Endothelial cell of umbilical vein (primary cell): ENCODE data around the gene ALS2. TPM values are rescaled to one million over a fixed set of nuclear protein-coding genes. Genes with fewer than 3 reads are reported as not detected.

Experiments
- BruUV-seq: library from RNA; stranded (reverse); fragments of 400-500 nt; replicated peaks from 2 replicates; lab custom pipeline; 2021; lab: Mats Ljungman, UMichigan
- CTCF ChIA-PET: fragments of 300-600, 350-600 bp; sonication (Branson Sonifier 250); formaldehyde crosslinking; loops from one replicate; lab custom pipeline; 2021; ENCODE audit warnings: antibody characterized with exemption, inconsistent platforms; lab: Charles Lee
- POLR2A ChIA-PET: fragments of 300-600, 350-600 bp; sonication (Branson Sonifier 250); formaldehyde crosslinking; loops from one replicate; lab custom pipeline; 2021; ENCODE audit warnings: antibody characterized with exemption, inconsistent platforms; lab: Charles Lee
- DNase-seq: peaks from one replicate; pipeline ENCODE4 v3.0.0-alpha.2; 2011; ENCODE audit warnings: low read depth, low spot score
- FAIRE-seq: peaks from 2 replicates; lab custom pipeline; 2011; peaks lifted over from hg19 to GRCh38; lab: Jason Lieb, UNC
- H2AFZ ChIP-seq: 2 replicates; pipeline ENCODE4 v1.6.0; 2012; ENCODE audit warnings: low read depth, low read length, control low read depth, inconsistent platforms
- H3K27ac ChIP-seq: 2 replicates; pipeline ENCODE4 v1.5.1; 2011; ENCODE audit warnings: low read depth, mild to moderate bottlenecking, control low read depth, low read length, moderate library complexity; ENCODE audit not compliant: insufficient read depth
- H3K27me3 ChIP-seq, 2 experiments: 2 replicates each; pipeline versions ENCODE4 v1.6.0 to v1.6.1; 2011; ENCODE audit warnings: low read length in 2 of 2, mixed read lengths in 1 of 2; ENCODE audit not compliant: control insufficient read depth in 2 of 2, insufficient read depth in 2 of 2
- H3K36me3 ChIP-seq, 2 experiments: 2 replicates in 1 of 2; 3 replicates in 1 of 2; pipeline ENCODE4 v1.5.1; 2011; ENCODE audit warnings: low read length in 2 of 2, mild to moderate bottlenecking in 1 of 2, moderate library complexity in 1 of 2; ENCODE audit not compliant: control insufficient read depth in 2 of 2, insufficient read depth in 2 of 2; ENCODE audit errors: extremely low read depth in 1 of 2
- H3K4me1 ChIP-seq: 3 replicates; pipeline ENCODE4 v1.5.1; 2011; ENCODE audit warnings: mild to moderate bottlenecking, low read length; ENCODE audit not compliant: control insufficient read depth, insufficient read depth; ENCODE audit errors: extremely low read depth
- H3K4me2 ChIP-seq: 2 replicates; pipeline ENCODE4 v1.6.1; 2011; ENCODE audit warnings: low read length, control low read depth, mixed read lengths; ENCODE audit not compliant: insufficient read depth
- H3K4me3 ChIP-seq, 3 experiments: fragments of 200-600 bp in 1 of 3; sonication (generic), shearing (Covaris generic) in 1 of 3; replicated peaks in 1 of 3; 2 replicates each; pipeline ENCODE4 v1.5.1; 2011 to 2016; ENCODE audit warnings: control low read depth in 3 of 3, low read length in 3 of 3, mild to moderate bottlenecking in 2 of 3, inconsistent platforms in 1 of 3, low read depth in 1 of 3, moderate library complexity in 1 of 3; ENCODE audit not compliant: insufficient read depth in 1 of 3
- H3K79me2 ChIP-seq: 2 replicates; pipeline ENCODE4 v1.6.0; 2012; ENCODE audit warnings: low read length, inconsistent platforms; ENCODE audit not compliant: control insufficient read depth, insufficient read depth
- H3K9ac ChIP-seq: replicated peaks from 2 replicates; pipeline ENCODE3; 2011; ENCODE audit warnings: low read length, control low read depth; ENCODE audit not compliant: insufficient read depth; ENCODE audit errors: extremely low read depth
- H3K9me1 ChIP-seq: replicated peaks from 3 replicates; pipeline ENCODE4 v1.6.0; 2011; ENCODE audit warnings: mild to moderate bottlenecking, low read length; ENCODE audit not compliant: control insufficient read depth, insufficient read depth; ENCODE audit errors: extremely low read depth
- H3K9me3 ChIP-seq: replicated peaks from 2 replicates; pipeline ENCODE4 v1.5.1; 2012; ENCODE audit warnings: low read length, inconsistent platforms; ENCODE audit not compliant: control insufficient read depth, insufficient read depth
- H4K20me1 ChIP-seq: replicated peaks from 2 replicates; pipeline ENCODE3; 2011; ENCODE audit warnings: mild to moderate bottlenecking, low read length; ENCODE audit not compliant: control insufficient read depth, insufficient read depth; ENCODE audit errors: extremely low read depth
- CTCF ChIP-seq, 2 donors: IDR thresholded peaks; 1 replicate in 1 of 2; 2 replicates in 1 of 2; pipeline ENCODE4 v1.5.1; 2011; ENCODE audit warnings: low read length in 2 of 2, mild to moderate bottlenecking in 2 of 2, moderate library complexity in 2 of 2, control low read depth in 1 of 2, inconsistent platforms in 1 of 2, low read depth in 1 of 2; ENCODE audit not compliant: insufficient read depth in 1 of 2; ENCODE audit errors: extremely low read depth in 1 of 2
- EZH2 ChIP-seq: IDR thresholded peaks from 2 replicates; pipeline ENCODE4 v1.6.1; 2012; ENCODE audit warnings: borderline replicate concordance, low read depth, mild to moderate bottlenecking, moderate library complexity, low read length, inconsistent platforms; ENCODE audit not compliant: severe bottlenecking
- FOS ChIP-seq: IDR thresholded peaks from 2 replicates; pipeline ENCODE4 v1.6.1; 2011; ENCODE audit warnings: mild to moderate bottlenecking, low read length, moderate library complexity, borderline replicate concordance; ENCODE audit not compliant: insufficient read depth
- GATA2 ChIP-seq: IDR thresholded peaks from 2 replicates; pipeline ENCODE4 v1.7.0; 2011; ENCODE audit warnings: low read depth, mild to moderate bottlenecking, moderate library complexity, mixed read lengths, low read length; ENCODE audit not compliant: insufficient read length, insufficient read depth
- JUN ChIP-seq: IDR thresholded peaks from 2 replicates; pipeline ENCODE4 v1.6.1; 2011; ENCODE audit warnings: borderline replicate concordance, low read depth; ENCODE audit not compliant: insufficient read length, insufficient read depth
- MAX ChIP-seq: IDR thresholded peaks from 2 replicates; pipeline ENCODE4 v1.6.1; 2011; ENCODE audit not compliant: insufficient read depth, insufficient read length
- MYC ChIP-seq: IDR thresholded peaks from one replicate; pipeline ENCODE4 v1.6.1; 2011; ENCODE audit warnings: mild to moderate bottlenecking, low read depth, low read length
- POLR2A ChIP-seq: IDR thresholded peaks from 2 replicates; pipeline ENCODE4 v1.6.1; 2012; ENCODE audit warnings: low read depth, mild to moderate bottlenecking, control low read depth, low read length
- POLR2AphosphoS5 ChIP-seq: IDR thresholded peaks from 2 replicates; pipeline ENCODE4 v1.6.1; 2012; ENCODE audit warnings: low read depth, mild to moderate bottlenecking, control low read depth, low read length, moderate library complexity; ENCODE audit not compliant: insufficient read depth
- dilution Hi-C: fragments of 300-500 bp; cut with MboI; formaldehyde crosslinking; loops from one replicate; pipeline ENCODE4 v1.15.0; 2019; ENCODE audit warnings: low sequenced_read_pairs; ENCODE audit not compliant: extremely low pct_ligation_motif_present
- intact Hi-C: fragments of 100-400 bp; cut with micrococcal nuclease; formaldehyde crosslinking; loops from one replicate; pipeline ENCODE4 v1.10.0; 2022
- polyA plus RNA-seq, 4 experiments: library from polyadenylated mRNA; depleted of rRNA in 3 of 4; stranded (reverse) in 3 of 4; unstranded in 1 of 4; fragments of >200 nt; gene quantifications; 2 replicates each; pipeline versions ENCODE4 v1.2.1 to v1.2.3, GENCODE V29; 2011 to 2012; ENCODE audit warnings: missing spikeins in 1 of 4
- total RNA-seq: library from RNA; stranded (reverse); gene quantifications from 2 replicates; pipeline ENCODE4 v1.2.3, GENCODE V29; 2021

Gene ALS2
- total and polyA plus RNA-seq, 2 donors (not counting 3 experiments of a cell fraction or from before 2014, with no cell fraction given) = 13.1 to 36.1 TPM

- Histone ChIP-seq H3K9me3 (no peaks in the 10 kb centered on the region), H3K79me2 (no peaks in the 10 kb centered on the region), H3K4me2 (no peak overlapping the region), H2AFZ (no peak overlapping the region), H3K4me1 (no peaks in the 10 kb centered on the region), H3K4me3 (no peak overlapping the region), H3K36me3 (no peaks in the 10 kb centered on the region), H3K9me1 (no peaks in the 10 kb centered on the region), H4K20me1 (no peaks in the 10 kb centered on the region), H3K27me3 (peaks cover 5 to 8% of the 10 kb centered on the region in 2 experiments), H3K9ac (no peak overlapping the region), H3K27ac (no peak overlapping the region)
- ChIA-PET POLR2A (no interaction called here), CTCF (no interaction called here)
- DNase-seq (no peak), FAIRE-seq (no peak)
- dilution Hi-C loops (no loop called here), intact Hi-C loops (no loop called here)
- BruUV-seq = no TSS peak
- TF ChIP-seq MYC (no peak), FOS (no peak), GATA2 (no peak), JUN (no peak), CTCF (IDR thresholded peaks at IDR 0.05; ENCODE audit: extremely low read depth in 1 of 2, insufficient read depth in 1 of 2, low read depth in 1 of 2, low read length in 2 of 2) (no peak), POLR2AphosphoS5 (no peak), POLR2A (no peak), MAX (no peak), EZH2 (no peak)
Observed at GRCh38 chr2:201828220-201828619, 47.5 kb upstream of the ALS2 start.
